GM23248 (cell line): Measurements from ENCODE around the gene PGS1. TPM values are rescaled to one million over a fixed set of nuclear protein-coding genes. Genes with fewer than 3 reads are reported as not detected.

Source experiments
- DNase-seq: peaks from one replicate; pipeline ENCODE4 v3.0.0-alpha.2; 2015
- H2AFZ ChIP-seq: fragments of 200-600 bp; sonication (generic); 2 replicates; pipeline ENCODE4 v1.6.1; 2016; ENCODE audit warnings: antibody characterized with exemption
- H3F3A ChIP-seq: fragments of 200-600 bp; sonication (generic); 2 replicates; pipeline ENCODE4 v1.6.1; 2016; ENCODE audit warnings: mild to moderate bottlenecking, antibody characterized with exemption, mixed run types; ENCODE audit not compliant: insufficient read depth
- H3K27ac ChIP-seq: fragments of 200-600 bp; sonication (generic); 2 replicates; pipeline ENCODE4 v1.5.1; 2016; ENCODE audit warnings: mild to moderate bottlenecking
- H3K27me3 ChIP-seq: fragments of 200-600 bp; sonication (generic); replicated peaks from 2 replicates; pipeline ENCODE4 v1.6.1; 2016; ENCODE audit warnings: mild to moderate bottlenecking; ENCODE audit not compliant: insufficient read depth
- H3K36me3 ChIP-seq: fragments of 200-600 bp; sonication (generic); 2 replicates; pipeline ENCODE4 v1.6.1; 2016; ENCODE audit warnings: low read depth, mild to moderate bottlenecking
- H3K4me1 ChIP-seq: fragments of 200-600 bp; sonication (generic); 2 replicates; pipeline ENCODE4 v1.6.1; 2016; ENCODE audit warnings: mild to moderate bottlenecking; ENCODE audit not compliant: insufficient read depth
- H3K4me2 ChIP-seq: fragments of 200-600 bp; sonication (generic); one replicate; pipeline ENCODE4 v1.6.1; 2016; ENCODE audit warnings: mild to moderate bottlenecking; ENCODE audit not compliant: unreplicated experiment
- H3K4me3 ChIP-seq: fragments of 200-600 bp; sonication (generic); 2 replicates; pipeline ENCODE4 v1.5.1; 2016; ENCODE audit warnings: mild to moderate bottlenecking
- H3K79me2 ChIP-seq: fragments of 200-600 bp; sonication (generic); 2 replicates; pipeline ENCODE4 v1.6.1; 2016; ENCODE audit warnings: mild to moderate bottlenecking; ENCODE audit not compliant: insufficient read depth
- H3K9ac ChIP-seq: fragments of 200-600 bp; sonication (generic); 2 replicates; pipeline ENCODE4 v1.6.1; 2016; ENCODE audit warnings: mild to moderate bottlenecking
- H3K9me2 ChIP-seq: fragments of 200-600 bp; sonication (generic); 2 replicates; pipeline ENCODE4 v1.6.1; 2016; ENCODE audit warnings: mixed run types, mild to moderate bottlenecking, moderate library complexity; ENCODE audit not compliant: insufficient read depth
- H3K9me3 ChIP-seq: fragments of 200-600 bp; sonication (generic); one replicate; pipeline ENCODE4 v1.6.1; 2017; ENCODE audit warnings: low read depth
- H4K20me1 ChIP-seq: fragments of 200-600 bp; sonication (generic); 2 replicates; pipeline ENCODE4 v1.6.0; 2016; ENCODE audit not compliant: insufficient read depth
- EZH2 ChIP-seq: fragments of 200-600 bp; sonication (generic); IDR thresholded peaks from 2 replicates; pipeline ENCODE4 v1.6.1; 2018; ENCODE audit warnings: antibody characterized with exemption, mild to moderate bottlenecking; ENCODE audit not compliant: insufficient read depth, poor library complexity, severe bottlenecking
- EZH2phosphoT487 ChIP-seq: fragments of 200-600 bp; sonication (generic); IDR thresholded peaks from 2 replicates; pipeline ENCODE4 v1.6.1; 2018; ENCODE audit warnings: antibody characterized with exemption, moderate library complexity, mild to moderate bottlenecking, low read depth; ENCODE audit not compliant: insufficient read depth
- WGBS, 2 experiments: methylation state at CpG; one replicate each; pipeline ENCODE4 v1.1.6; 2015 to 2017; ENCODE audit warnings: low lambda C conversion rate in 2 of 2, low coverage in 1 of 2; ENCODE audit errors: missing lambda C conversion rate in 2 of 2; 5-methylcytosine and 5-hydroxymethylcytosine counted together
- in situ Hi-C: fragments of 300-500 bp; cut with MboI; formaldehyde crosslinking; loops from 2 replicates; pipeline ENCODE4 v1.15.0; 2020
- polyA plus RNA-seq: library from polyadenylated mRNA; unstranded; fragments of >200 nt; fragmentation: Nextera tagmentation; extraction: Ambion mirVana; gene quantifications from 2 replicates; pipeline ENCODE4 v1.2.1, GENCODE V29; 2016
- total RNA-seq: library from RNA; depleted of rRNA; stranded (reverse); fragments of >200 nt; shearing (Covaris generic); gene quantifications from 2 replicates; pipeline ENCODE4 v1.2.3, GENCODE V29; 2014

The PGS1 gene
- total and polyA plus RNA-seq, 2 experiments from 2014 or later = 30.2 to 32.5 TPM

GRCh38 chr17:78379131-78379491, 662 bp downstream of the PGS1 start:
- Histone ChIP-seq H3K36me3 (no peaks in the 10 kb centered on the region), H3K79me2 (peaks cover 50% of the 10 kb centered on the region), H3K9ac (peak overlapping the region; percentile 99), H2AFZ (peak overlapping the region; percentile 1; the same call in 1 of the 2 replicates), H3K4me3 (peak overlapping the region; percentile 94), H3K27ac (peak overlapping the region; percentile 99), H3F3A (peaks cover 83% of the 10 kb centered on the region), H3K4me2 (peak overlapping the region; percentile 80), H3K27me3 (no peaks in the 10 kb centered on the region), H3K9me3 (no peaks in the 10 kb centered on the region), H3K9me2 (no peaks in the 10 kb centered on the region), H4K20me1 (no peaks in the 10 kb centered on the region), H3K4me1 (peaks cover 74% of the 10 kb centered on the region)
- WGBS, 2 experiments = 1 to 5% methylated on average over 7 of the region's 7 CpGs
- in situ Hi-C loops = no loop called here
- no peak for TF ChIP-seq EZH2phosphoT487
- peak; percentile 95 for DNase-seq

DNA sequence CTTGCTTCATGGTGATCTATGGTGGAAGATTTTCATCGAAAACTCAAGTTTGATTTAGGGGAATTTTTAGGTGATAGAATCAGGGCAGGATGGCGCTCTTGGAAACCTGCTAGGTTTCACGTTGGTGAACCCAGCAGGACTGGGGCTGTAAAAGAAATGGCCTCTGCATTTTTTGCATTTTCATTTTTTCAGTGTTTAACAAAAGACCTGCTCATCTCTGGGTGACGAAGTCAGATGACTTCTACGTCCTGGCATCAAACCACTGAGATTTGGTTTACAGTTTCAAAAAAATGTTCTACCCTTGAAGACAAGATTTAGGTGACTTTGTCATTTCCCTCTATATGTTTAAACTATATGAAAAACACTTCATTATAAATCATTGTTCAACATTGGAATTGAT, 1.9 kb downstream of the PGS1 start:
- no peaks in the 10 kb centered on the region for H3K27me3 ChIP-seq
- peak overlapping the region; percentile 99 for H3K27ac ChIP-seq
- no peak overlapping the region for H2AFZ ChIP-seq
- H4K20me1 ChIP-seq = no peaks in the 10 kb centered on the region
- H3K4me3 ChIP-seq = peak overlapping the region; percentile 94; the same call in 1 of the 2 replicates
- no peak for TF ChIP-seq EZH2phosphoT487
- TF ChIP-seq EZH2 = no peak
- peaks cover 73% of the 10 kb centered on the region for H3K4me1 ChIP-seq
- peak overlapping the region; percentile 99 for H3K9ac ChIP-seq
- H3K4me2 ChIP-seq = peak overlapping the region; percentile 80
- DNase-seq = no peak
- H3K9me2 ChIP-seq = no peaks in the 10 kb centered on the region
- WGBS, 2 experiments = 86 to 87% methylated on average over 5 of the region's 5 CpGs
- in situ Hi-C loops = no loop called here
- H3F3A ChIP-seq = peaks cover 82% of the 10 kb centered on the region
- no peaks in the 10 kb centered on the region for H3K36me3 ChIP-seq
- H3K79me2 ChIP-seq = peaks cover 60% of the 10 kb centered on the region
- no peaks in the 10 kb centered on the region for H3K9me3 ChIP-seq

GRCh38 chr17:78381601-78382232, 3.3 kb downstream of the PGS1 start:
- DNase-seq = peak; percentile 69
- Histone ChIP-seq H3K4me2 (peak overlapping the region; percentile 80), H3F3A (peaks cover 83% of the 10 kb centered on the region), H3K4me3 (peak overlapping the region; percentile 47), H3K9me3 (no peaks in the 10 kb centered on the region), H3K27me3 (no peaks in the 10 kb centered on the region), H3K4me1 (peaks cover 74% of the 10 kb centered on the region), H4K20me1 (no peaks in the 10 kb centered on the region), H2AFZ (no peak overlapping the region), H3K9me2 (no peaks in the 10 kb centered on the region), H3K27ac (peak overlapping the region; percentile 99), H3K79me2 (peaks cover 74% of the 10 kb centered on the region), H3K9ac (peak overlapping the region; percentile 99), H3K36me3 (no peaks in the 10 kb centered on the region)
- in situ Hi-C loops = no loop called here
- WGBS, 2 experiments = 25% methylated on average over 12 of the region's 12 CpGs
- no peak for TF ChIP-seq EZH2

DNA sequence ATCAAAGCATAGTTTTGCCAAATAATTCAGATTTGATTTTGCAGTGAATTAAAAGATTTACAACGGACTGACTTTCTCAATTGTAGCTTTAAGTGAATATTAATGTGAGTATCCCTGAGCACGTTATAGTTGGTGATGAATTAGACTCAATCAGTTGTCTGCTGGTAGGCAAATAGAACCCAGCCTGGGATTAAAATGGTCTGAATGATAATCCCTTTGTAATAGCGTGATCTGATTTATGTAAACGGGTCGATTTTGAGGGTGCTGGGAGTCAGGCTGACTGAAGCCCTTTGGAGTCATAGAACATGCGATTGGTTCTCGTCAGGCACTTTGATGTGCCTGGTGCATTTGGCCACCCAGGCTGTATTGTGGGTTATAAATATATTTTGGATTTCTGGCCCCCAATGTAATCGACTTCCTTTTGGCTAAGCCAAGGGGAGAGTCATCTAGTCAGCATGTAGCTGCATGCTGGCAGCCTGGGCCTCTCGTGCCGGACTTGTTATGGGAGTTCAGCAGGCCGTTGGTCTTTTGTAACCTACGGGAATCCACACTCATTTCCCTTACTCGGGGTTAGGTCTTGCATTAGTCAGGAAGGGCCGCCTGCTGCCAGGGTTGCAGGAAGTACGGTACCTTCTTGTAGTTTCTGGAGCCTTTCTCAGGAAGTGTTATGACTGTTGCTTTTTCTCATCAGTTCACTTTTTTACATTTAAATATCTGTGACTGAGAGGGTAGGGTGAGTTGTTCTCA, 5.4 kb downstream of the PGS1 start:
- H3K4me3 ChIP-seq = peak overlapping the region; percentile 9; the same call in 1 of the 2 replicates
- 19 to 20% methylated on average over 15 of the region's 15 CpGs for WGBS, 2 experiments
- in situ Hi-C loops = no loop called here

More for the DNA sequence above, 5.4 kb downstream of the PGS1 start:
- peaks cover 76% of the 10 kb centered on the region for H3F3A ChIP-seq
- H3K9me3 ChIP-seq = no peaks in the 10 kb centered on the region
- no peak overlapping the region for H2AFZ ChIP-seq
- H3K9ac ChIP-seq = peak overlapping the region; percentile 70
- H3K27ac ChIP-seq = peak overlapping the region; percentile 93
- H3K9me2 ChIP-seq = no peaks in the 10 kb centered on the region
- no peaks in the 10 kb centered on the region for H4K20me1 ChIP-seq
- no peaks in the 10 kb centered on the region for H3K27me3 ChIP-seq
- H3K4me1 ChIP-seq = peaks cover 73% of the 10 kb centered on the region
- H3K79me2 ChIP-seq = peaks cover 94% of the 10 kb centered on the region
- DNase-seq = peak; percentile 99
- no peaks in the 10 kb centered on the region for H3K36me3 ChIP-seq
- peak overlapping the region; percentile 64 for H3K4me2 ChIP-seq
- TF ChIP-seq EZH2 = no peak
- TF ChIP-seq EZH2phosphoT487 = no peak
